ENCODE measurements around the gene NLGN1.
"Not testable (repeated sequence)": the region's sequence is repeated elsewhere in the genome, so short reads cannot be mapped to it uniquely, and the experiment has no call there.

NLGN1 gene

DNA sequence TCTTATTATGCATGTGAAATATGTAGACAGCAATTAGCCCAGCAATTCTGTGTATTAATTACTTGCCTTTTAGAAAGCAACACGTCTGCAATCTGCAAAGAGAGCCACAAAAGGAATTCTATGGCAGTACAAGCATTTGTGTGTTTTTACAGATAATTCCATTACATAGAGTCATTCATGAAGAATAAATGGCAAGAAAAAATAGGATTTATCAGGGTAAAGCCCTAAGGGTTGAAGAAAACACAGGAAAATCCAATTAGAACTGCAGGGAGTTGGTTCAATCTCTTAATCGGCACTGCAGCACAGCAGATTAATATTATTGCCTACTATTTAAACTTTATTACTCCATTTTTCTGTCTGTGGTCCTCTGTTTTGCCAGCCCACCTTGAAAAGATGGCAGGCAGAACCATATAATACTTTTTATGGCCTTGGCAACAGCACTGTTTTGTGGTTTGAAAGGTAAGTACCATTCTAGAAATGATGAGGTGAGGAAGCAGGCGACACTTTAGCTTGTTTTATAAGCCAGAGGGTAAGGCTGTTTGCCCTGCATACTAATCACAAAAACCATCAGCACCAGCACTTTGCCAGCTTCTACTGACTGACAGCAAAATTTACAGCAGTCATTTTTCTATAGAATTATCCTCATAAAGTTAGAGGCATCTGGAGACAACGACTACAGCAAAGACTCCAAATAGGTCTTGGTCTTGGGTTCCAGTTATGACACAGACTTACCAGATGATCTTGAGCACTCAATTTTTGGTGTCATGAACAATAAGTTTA lies 823.4 kb downstream of the NLGN1 start:
- no peak for DNase-seq (ENCODE audit: low spot score)

DNA sequence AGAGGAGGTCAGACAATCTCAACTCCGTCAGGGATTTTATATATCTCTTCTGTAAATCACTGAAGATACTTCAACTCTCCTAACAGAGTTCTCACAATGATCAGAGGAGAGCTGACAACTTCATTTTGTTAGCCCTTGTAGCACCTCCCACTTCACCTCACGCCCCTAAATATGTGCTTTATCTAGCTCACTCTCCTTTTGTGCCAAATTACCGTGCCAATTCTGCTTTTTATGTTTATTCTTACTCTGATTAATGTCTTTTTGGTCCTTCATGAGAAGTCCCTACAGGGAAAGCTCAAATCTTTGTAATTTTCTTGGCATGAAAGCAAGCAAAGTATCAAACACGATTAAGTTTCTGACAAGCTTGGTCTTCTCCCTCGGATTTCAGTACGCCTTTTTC lies 825.5 kb downstream of the NLGN1 start:
- DNase-seq (ENCODE audit: low spot score): no peak

DNA sequence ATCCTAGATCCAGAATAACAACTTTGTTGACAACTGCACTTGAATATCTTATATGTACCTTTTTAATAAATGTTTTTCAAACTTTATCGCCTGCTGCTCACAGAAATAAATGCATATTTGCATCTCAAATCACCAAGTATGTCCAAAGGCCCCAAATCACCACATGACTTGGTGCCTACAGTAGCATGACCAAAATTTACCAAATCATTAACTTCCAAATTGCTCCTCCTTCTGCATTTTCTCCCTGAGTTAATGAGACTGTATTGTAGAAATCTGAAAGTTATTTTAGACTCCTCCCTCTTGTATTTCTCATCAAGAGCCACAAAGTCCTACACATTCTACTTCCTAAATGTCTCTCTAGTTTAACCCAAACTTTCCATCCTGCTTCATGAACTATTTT lies 826.1 kb downstream of the NLGN1 start:
- no peak for DNase-seq (ENCODE audit: low spot score)

DNA sequence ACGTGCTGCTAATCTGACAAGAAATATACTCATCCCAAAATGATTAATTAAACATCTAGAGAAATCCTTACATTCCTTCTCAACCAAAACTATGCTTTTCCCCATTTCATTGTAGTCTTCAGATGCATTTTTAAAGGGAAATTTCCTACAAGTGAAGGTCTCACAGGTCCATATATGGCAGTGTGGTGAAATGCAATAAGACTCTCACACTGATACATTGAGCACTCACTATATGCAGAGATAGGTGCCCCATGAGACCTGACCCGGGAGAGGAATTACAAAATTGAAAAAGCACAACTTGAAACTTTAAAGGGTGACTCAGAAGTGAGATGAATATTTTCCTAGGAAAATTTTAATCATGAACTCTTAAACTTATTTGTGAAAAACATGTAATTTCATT lies 832.4 kb downstream of the NLGN1 start:
- DNase-seq (ENCODE audit: low spot score): no peak

DNA sequence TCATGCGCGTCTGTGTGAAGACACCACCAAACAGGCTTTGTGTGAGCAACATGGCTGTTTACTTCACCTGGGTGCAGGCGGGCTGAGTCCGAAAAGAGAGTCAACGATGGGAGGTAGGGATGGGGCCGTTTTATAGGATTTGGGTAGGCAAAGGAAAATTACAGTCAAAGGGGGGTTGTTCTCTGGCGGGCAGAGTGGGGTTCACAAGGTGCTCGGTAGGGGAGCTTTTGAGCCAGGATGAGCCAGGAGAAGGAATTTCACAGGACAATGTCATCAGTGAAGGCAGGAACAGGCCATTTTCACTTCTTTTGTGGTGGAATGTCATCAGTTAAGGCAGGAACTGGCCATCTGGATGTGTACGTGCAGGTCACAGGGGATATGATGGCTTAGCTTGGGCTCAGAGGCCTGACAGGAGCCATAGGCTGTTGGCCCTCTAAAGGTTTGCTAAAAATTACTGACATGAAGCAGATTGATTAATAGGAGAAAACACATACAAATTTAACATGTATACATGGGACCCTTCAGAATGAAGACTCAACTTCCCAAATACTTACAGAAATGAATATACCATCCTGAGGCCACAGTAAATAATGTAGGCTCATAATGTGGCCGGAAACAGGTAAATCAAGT lies 834.6 kb downstream of the NLGN1 start:
- not testable (repeated sequence) for DNase-seq (ENCODE audit: low spot score)

DNA sequence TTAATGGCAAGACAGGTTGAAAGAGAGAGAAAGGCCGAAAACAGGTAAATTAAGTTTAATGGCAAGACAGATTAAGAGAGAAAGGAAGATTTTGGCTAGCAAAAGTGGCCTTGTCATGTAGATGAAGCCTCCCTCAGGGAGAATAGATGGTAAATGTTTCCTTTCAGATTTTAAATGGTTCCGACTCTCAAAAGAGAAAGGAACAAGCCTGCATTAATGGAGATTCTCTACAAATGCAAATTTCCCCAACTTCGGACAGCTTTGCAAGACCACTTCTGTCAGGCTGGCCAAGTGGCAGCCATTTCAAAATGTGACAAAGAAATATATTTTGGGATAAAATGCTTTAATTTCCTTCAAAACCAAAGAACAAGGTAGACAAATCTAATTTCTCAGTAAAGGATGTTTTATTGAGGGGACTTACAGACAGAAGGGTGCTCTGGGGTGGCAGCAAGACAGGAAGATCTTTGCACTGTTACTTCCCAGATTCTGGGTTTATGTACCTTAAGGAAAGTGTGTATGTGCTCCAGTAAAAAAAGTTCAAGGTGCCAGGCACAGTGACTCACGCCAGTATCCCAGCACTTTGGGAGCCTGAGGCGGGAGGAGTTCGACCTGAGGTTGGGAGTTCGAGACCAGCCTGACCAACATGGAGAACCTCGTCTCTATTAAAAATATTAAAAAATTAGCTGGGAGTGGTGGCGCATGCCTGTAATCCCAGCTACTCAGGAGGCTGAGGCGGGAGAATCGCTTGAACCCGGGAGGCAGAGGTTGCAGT lies 835.3 kb downstream of the NLGN1 start:
- DNase-seq (ENCODE audit: low spot score): no peak

DNA sequence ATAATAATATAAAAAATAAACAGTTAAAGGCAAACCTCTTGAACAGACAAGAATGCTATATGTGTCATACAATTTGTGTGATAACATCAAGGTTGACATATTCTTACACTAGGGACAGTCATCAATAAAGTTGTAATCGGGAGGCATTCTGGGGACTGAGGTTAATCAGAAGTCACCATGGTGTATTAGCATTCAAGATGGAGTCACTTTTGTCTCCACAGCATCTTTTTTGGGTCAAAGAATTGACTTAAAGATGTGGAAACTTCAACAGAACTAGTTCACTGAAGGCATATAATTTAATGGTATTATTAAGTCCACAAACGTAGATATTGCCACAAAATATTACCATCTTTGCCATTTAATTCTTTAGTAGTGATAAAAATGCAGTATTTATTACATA lies 836.0 kb downstream of the NLGN1 start:
- DNase-seq (ENCODE audit: low spot score): no peak

DNA sequence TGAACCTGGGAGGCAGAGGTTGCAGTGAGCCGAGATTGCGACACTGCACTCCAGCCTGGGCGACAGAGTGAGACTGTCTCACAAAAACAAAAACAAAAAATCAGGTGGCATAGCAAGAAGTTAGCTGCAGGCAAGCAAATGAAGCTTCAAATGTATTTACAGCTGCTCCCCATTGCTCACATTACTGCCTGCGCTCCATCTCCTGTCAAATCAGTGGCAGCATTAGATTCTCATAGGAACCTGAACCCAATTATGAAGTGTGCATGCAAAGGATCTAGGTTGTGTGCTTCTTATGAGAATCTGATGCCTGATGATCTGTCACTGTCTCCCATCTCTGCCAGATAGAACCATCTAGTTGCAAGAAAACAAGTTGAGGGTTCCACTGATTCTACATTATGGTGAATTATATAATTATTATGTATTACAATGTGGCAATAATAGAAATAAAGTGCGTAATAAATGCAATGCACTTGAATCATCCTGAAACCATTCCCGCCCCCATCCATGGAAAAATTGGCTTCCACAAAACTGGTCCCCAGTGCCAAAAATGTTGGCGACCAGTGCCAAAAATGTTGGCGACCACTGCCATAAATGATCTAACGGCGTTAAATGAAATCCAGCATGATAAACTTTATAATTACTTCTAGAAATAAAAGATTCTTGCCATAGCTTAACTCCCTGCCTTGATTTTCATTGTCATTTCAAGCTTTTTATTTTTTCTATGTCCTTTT lies 844.9 kb downstream of the NLGN1 start:
- no peak for DNase-seq (ENCODE audit: low spot score)

DNA sequence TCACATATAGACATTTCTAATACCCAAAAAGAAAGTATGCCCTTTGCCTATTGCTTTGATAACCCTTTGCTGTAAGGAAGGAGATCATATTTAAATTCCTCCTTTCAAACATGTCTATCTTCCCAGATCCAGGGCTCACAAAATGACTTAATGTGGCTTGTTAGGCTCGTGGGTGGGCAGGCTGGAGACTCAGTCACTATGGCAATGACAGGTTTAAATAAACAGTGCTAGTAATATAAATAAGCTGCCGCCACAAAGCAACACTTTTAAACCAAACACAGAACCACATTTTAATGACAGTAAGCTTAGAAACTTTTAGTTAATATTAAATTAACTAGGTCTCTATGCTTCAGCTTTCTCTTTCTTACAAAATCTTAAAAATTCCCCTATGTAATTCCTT lies 845.6 kb downstream of the NLGN1 start:
- no peak for DNase-seq (ENCODE audit: low spot score)

DNA sequence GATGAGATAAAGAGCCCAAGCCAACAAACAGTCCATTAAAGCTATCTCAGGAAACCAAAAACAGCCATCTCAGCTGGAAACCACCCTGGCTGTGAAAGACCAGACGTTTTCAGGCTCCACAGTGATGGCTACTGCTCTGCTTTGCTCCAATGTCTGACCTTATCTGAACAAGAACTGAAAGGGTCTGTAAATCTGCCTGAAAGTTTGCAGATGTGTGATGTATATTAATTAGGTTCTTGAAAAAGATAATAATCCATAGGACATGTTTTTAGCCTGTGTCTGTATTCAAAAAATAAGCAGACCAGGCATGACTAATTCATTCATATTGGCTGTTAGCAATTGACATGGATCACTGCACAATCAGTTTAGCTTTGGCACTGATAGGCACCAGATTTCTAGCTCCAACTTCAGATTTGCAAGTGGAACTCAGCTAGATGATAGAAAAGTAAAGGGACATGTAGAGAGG lies 850.2 kb downstream of the NLGN1 start:
- DNase-seq (ENCODE audit: low spot score): no peak

DNA sequence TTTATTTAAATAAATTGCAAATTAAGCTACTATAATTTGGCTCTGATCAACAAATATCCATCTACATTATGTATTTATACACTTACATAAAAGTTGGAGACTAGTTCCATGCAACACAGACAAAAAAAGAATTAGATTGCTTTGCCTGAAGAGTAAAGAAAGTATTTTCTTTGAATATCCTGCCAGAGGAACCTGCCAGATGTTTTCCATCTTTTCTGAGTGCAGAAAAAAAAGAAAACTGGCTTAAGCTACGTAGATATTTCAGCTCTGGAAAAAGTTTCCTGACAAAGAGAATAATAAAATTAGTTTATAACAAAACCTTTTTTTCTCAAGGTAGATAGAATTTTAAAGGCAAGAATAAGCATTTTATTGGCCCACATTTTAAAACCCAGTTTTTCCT lies 854.1 kb downstream of the NLGN1 start:
- no peak for DNase-seq (ENCODE audit: low spot score)

DNA sequence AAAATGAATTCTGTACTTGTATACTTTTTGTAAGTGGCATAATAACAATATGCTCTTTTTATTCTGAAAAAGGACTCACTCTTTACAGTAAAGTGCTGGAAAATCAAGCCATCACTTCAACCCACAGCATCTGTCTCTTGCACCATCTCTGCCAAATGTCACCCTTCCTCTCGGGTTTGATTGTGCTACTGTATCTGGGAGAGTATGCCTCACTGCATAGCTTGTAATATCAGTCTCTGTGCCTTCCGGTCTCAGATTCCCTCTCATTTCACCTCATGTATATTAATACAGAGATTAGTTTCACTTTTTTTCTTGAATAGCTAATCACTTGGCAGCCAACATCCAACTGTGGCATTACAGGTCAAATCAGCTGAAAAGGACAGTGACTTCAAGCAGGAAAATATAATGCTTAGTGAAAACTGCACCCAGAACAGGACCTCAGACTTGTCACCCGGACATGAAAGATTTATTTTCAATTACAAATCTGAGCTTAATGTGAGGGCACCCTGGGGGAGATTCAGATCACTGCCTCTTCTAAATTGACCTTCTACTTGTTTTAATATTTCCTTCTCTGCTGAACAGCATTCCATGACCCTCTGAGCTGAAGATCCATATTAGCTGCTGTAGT lies 855.8 kb downstream of the NLGN1 start:
- no peak for DNase-seq (ENCODE audit: low spot score)

DNA sequence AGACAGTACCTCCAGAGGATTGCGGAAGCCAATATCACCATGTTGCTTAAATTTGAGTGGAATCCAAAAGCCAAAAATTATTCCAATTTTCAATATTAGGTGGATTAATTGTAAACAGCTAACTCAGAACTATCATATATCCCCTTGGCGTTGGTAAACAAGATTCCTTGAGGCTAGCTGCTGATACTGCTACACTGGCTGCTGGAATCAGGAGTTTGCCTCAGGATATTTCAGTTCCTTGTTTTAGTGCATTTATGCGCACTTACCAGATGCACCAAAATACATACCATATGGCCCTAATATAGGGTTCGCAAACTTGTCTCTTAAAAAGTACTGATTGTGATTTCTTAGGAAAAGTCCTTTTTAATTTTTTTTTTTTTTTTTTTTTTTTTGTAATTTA lies 856.4 kb downstream of the NLGN1 start:
- no peak for DNase-seq (ENCODE audit: low spot score)

DNA sequence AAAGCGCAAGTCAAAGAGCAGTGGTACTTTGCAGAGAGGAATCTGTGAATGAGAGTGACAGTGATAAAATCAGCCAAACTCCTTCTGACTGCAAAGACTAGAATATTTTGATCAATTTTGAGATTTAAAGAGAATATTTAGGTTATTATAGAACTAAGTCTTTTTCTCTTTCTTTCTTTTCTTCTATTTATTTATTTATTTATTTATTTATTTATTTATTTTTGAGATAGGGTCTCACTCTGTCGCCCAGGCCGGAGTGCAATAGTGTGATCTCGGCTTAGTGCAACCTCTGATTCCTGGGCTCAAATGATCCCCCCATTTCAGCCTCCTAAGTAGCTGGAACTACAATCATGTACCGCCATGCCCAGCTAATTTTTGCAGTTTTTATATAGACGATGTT lies 857.9 kb downstream of the NLGN1 start:
- DNase-seq (ENCODE audit: low spot score): no peak

DNA sequence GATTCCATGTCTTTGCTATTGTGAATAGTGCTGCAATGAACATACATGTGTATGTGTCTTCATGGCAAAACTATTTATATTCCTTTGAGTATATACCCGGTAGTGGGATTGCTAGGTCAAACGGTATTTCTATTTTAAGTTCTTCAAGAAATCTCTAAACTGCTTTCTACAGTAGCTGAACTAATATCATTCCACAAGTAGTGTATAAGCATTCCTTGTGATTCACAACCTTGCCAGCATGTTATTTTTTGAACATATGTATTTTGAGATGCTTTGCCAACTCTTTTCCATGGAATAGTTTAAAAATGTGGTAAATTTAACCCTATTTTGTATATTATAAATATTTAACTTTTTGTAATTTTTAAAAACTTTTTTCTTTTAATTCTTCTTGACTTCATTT lies 868.9 kb downstream of the NLGN1 start:
- no peak for DNase-seq (ENCODE audit: low spot score)

DNA sequence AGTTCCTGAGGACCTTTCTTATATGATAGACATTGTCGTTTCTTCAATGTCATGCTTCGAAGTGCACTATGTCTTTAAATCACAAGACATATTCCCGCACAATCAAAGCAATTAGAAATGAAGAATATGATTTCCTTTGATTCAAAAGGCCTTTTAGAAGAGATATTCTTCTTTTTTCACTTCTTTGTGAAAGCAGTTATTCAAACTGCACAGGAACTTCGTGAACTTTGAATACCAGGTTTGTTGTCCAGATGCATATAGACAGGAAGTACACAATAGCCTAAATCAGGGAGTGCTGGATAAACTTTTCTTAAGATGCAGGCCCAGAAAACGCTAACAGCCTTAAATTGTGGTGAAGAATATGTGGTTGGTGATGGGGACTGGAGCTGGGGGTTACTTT lies 870.5 kb downstream of the NLGN1 start:
- no peak for DNase-seq (ENCODE audit: low spot score)

DNA sequence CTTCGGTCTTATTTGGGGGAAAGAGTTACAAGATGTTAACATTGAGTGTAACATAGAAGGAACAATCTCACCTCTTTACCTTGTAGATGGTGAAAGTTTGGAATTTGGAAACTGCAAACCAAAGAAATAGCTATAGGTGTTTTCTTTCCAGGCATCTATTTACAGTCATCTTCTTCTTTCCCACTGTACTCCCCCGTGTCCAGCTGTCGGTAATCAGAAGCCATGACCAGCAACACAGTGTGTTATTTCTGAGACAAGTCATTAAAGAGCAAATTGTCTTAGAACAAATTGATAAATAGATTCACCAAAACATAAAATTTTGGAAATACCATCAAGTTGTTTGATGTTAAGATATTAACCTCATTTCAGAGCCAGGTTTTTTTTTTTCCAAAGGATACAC lies 871.0 kb downstream of the NLGN1 start:
- DNase-seq (ENCODE audit: low spot score): no peak

DNA sequence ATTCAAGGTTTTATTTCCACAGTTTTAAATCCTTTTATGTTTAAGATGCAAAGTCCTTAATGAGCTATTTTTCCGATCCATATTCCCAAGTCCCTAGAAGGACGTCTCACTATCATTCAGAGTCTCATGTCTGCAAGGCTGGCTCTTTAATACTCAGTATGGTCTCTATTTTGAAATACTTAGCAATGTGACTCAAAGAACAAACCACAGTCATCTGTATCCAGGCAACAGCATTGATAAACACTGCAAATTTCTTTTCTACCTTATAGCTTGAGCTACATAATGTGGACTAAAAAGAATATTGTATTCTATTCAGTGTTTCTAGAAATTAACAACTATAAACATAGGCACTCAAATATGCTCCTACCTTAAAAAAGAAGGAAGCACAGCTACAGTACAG lies 873.3 kb downstream of the NLGN1 start:
- DNase-seq (ENCODE audit: low spot score): no peak

DNA sequence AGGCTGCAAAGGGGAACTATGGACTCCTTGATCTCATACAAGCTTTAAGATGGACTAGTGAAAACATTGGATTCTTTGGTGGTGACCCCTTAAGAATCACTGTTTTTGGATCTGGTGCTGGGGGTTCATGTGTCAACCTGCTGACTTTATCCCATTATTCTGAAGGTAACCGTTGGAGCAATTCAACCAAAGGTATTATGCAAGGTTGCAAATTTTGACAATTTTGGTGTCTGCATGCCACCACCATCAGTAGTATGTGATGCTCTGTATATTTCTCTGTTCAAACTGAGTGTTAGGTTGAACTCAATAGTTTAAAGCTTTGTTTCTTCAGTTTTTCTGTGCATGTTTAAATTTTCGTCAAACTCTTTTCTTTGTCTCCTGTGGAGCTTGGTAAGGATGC lies 877.8 kb downstream of the NLGN1 start:
- no peak for DNase-seq (ENCODE audit: low spot score)

DNA sequence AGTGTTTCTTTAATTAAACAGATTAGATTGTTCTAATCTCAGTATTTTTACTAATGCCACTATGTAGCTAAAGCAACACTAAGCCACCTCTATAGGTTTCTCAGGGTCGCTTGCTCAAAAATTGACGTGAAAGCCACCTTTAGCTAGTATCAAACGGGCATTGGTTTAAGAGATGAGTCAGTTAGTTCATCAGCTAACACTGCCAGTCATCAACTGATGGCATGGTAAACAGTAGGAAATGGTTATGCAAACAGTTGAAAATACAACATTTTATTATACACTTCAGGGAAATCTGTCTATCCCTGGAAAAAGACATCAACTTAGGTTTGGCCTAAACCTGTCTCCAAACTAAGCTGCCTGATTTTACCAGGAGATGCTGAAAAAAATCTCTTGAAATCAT lies 879.3 kb downstream of the NLGN1 start:
- DNase-seq (ENCODE audit: low spot score): no peak

DNA sequence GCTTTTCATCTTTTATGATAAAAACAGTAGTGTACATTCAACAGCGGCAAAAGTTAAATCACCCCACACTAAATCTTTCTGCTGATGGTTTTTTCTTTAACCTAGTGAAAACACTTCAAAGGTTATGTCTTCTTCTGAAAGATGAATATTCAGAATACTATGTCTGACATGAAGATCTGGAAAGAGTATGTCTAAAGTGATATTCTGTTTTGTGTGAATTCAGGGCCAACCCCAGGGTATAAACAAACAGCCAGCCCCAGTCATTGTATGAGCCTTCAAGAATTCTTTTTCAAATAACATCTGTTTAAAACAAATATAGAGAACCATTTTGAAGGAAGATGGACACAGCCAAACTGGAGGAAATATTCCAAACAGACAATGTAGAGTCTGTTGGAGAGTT lies 880.5 kb downstream of the NLGN1 start:
- no peak for DNase-seq (ENCODE audit: low spot score)

DNA sequence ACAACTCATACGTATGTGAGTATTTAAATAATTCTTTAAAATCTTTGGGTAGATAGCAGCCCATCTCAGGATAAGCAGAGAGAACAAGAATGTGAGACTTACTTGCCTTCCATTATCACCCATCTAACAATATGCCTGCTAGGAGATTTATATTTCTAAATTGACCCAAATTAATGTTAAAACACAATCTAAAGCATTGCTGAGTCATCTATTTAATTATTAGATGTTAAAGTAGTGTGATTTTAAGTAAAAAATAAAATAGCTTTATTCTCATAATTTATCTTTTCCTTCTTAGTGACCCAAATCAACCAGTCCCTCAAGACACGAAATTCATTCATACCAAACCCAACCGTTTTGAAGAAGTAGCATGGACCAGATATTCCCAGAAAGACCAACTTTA lies 882.6 kb downstream of the NLGN1 start:
- no peak for DNase-seq (ENCODE audit: low spot score)
